C1 segment of cervical spinal cord (tissue), 14 donors: ENCODE results near the gene KLHDC3.
A peak's percentile ranks its signal among the peaks of the same experiment; 100 is the strongest.

Experiments
- DNase-seq, 14 donors: peaks; one replicate each; lab custom pipeline; 2025; lab: John Stamatoyannopoulos, UW

KLHDC3 gene

DNA sequence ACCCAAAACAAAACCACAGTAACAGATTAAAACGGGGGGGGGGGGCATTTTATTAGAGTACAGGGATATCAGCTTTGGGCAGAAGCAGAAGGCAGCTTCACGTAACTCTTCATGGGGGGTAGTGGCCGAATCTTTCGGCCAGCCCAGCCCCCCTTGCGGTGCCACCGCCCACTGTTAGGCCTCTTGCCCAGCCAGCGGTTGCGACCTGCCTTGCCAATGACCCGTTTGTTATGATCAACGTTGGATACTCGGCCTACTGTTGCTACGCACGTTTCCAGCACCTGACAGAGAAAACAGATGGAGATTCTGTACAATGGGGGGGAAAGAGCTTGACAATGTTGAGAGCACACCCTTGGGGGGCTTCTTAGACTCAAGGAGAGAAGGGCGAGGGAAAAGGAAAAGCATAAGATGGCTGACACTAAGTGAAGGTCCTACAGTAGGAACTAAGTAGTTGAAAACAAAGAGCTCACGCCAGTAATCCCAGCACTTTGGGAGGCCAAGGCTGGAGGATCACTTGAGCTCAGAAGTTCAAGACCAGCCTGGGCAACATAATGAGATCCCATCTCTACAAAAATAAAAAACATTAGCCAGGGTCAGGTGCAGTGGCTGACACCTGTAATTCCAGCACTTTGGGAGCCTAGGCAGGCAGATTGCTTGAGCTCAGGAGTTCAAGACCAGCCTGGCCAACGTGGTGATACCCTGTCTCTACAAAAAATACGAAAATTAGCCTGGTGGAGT lies 40.3 kb downstream of the KLHDC3 start:
- no peak for DNase-seq

DNA sequence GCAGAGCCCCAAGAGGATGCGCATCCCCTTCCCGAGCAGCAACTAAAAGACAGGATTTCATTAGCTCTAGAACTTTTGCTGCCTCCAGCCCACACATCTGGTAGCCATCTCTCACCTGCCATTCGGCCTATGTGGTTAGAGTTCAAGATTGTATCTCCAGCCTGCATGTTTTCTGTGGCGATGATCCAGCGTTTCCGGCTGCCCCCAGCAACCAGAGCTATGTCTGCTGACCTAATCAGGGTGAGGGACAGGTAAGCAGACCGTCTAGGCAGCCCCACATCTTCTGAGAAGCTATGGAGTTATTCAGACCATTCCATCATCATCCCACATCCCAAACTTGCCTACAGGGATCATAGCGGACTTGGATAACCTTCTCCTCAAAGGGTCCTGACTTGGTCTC lies 41.9 kb downstream of the KLHDC3 start:
- DNase-seq = no peak

DNA sequence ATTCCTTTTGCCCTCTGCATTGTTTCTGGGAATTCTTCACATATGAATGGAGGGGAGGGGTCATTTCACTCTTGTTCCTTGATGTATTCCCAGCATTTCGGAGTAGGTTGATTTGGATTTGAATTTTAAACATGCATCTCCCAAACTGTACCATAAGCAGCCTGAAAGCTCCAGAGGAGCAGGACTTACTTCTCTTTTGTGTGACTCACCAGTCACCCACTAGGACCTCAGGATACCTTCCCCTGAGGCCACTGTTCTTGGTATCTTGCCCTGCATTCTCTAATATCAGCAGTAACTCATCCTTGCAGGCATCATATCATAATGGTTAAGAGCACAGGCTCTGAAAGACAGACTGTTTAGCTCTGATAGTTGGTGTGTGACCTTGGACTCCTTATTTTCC lies 44.5 kb downstream of the KLHDC3 start:
- DNase-seq = no peak

DNA sequence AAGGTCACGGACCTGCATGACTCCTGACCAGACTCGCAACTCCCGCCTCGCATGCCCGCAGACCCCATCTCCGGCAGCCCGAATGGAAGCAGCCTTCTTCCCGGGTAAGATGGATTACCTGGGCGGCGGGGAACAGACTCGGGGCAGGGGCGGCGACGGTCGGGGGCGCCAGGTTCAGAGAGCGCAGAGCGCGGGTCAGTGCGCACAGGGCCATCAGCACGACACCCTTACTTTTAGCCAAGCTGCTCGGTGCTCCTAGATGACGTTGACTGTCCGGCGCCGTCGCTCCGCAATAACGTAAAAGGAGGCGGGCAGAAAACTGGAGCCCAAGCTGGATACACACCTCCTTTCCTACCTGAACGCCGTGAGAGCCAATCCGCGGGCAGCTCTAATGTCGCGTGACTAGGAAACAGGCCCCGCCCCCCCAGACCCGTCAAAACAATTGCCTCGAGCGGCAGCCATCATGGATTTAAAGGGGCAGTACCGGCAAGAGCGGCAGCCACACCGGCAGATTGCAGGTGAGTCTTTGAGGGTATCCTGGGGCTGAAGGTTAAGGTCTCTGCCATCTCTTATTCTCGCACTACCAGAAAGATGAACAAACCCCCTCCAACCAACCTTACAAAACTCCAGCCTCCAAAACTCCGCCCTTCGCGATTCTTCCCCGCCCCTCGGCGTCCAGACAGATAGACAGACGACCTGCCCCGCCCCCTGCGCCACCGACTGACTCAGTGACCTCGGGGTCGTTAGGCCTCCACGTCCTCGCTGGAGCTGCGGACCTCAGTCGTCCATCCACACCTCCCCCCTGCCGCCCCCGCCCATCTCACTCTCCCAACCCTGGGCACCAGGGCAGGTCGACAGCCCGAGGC lies 45.4 kb downstream of the KLHDC3 start, which contains the start of the genes KLC4 and MRPL2:
KLC4 (plus strand) TSS at position 464 of the 866 bp plus-strand sequence. CDS start 1,705 bp downstream, outside the sequence.
MRPL2 (minus strand) TSS at position 267 of the 866 bp plus-strand sequence; CDS start at position 214, 53 bp downstream.
- DNase-seq = peak; percentile 83 to 100 (median 98)

DNA sequence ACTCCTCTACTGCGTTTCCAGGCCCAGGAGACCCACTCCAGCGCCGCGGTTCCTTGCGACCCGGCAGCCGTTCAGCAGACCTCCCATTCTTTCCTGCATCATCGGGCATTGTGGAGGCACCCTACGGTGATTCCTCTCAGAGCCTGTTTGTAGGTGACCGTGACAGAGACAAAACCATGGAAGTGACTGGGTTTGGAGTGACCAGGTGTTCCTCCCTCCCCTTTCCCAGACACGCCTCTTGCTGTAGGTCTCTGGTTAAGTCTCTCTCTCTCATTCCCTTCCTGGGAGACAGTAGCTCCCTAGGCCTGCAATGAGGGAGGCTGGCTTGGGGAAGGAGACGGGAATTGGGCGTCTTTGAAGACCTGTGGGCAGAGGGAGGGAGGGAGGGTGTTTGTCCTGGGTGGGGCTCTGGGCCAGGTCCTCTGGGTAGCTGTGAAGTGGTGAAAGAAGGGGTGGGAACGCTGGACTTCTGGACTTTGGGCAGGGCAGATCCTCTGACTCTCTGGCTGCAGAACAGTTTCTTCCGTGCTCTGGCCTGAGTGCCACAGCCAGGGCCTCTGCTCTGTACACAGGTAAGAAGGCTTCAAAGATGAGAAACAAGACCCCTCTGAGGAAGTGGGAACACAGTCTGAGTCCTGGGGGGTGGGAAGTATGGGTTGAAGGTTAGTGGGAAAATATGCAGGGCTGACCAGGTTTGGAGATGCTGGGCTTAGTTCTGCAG lies 46.1 kb downstream of the KLHDC3 start:
- peak in 1 of 14 donors; percentile 39 for DNase-seq

DNA sequence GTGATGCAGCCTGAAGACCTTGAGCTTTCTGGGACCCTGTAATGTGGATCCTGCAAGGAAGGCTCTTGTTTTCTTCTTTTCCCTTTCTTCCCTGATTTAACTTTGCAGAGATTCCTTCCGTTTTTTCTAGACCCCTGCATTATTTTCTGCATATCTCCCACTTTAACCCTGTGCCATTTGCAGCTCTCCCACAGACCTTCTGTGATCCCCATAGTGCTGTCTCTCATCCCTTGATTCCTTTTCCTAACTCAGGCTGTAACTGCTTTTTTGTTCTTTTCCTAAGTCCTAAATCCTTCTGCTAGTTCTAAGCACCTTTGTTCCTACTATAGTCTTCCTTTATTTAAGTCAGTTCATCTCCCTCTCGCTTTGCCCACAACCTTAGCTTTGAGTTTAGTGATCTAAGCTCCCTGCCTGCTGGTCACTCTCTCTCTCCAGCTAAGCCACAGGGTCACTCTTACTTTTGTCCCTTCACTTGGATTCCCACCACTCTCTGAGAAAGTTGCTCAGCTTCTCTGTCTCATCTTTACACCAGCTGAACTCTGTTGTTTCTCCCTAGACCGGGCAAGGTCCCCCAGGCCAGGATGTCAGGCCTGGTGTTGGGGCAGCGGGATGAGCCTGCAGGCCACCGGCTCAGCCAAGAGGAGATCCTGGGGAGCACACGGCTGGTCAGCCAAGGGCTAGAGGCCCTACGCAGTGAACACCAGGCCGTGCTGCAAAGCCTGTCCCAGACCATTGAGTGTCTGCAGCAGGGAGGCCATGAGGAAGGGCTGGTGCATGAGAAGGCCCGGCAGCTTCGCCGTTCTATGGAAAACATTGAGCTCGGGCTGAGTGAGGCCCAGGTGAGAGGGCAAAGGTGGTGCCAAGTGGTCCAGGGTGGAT lies 46.9 kb downstream of the KLHDC3 start:
- DNase-seq = no peak

DNA sequence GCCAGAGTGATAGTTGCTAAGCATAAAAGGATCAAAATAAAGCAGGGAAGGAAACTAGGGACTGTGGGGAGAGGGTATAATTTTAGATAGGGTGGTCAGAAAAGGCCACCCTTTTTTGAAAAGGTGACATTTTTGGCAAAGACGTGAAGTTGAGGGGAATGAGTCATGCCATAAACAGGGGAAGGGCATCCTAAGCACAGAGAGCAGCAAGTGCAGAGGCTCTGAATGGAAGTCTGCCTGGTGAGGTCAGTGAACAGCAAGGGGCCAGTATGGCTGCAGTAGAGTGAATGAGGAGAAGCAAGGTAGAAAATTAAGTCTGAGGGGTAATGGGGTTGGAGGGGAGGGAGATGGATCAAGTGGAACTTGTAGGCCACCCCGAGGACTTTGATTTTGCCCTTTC lies 47.8 kb downstream of the KLHDC3 start:
- DNase-seq = no peak

DNA sequence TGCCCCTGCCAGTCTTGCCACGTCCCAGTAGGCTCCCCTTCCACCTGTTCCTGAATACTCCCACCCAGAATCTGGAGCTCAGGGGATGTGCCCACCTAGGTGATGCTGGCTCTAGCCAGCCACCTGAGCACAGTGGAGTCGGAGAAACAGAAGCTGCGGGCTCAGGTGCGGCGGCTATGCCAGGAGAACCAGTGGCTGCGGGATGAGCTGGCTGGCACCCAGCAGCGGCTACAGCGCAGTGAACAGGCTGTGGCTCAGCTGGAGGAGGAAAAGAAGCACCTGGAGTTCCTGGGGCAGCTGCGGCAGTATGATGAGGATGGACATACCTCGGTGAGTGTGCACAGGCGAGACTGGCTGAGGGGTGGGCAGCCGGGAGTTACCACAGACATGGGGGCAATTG lies 48.8 kb downstream of the KLHDC3 start:
- no peak for DNase-seq

DNA sequence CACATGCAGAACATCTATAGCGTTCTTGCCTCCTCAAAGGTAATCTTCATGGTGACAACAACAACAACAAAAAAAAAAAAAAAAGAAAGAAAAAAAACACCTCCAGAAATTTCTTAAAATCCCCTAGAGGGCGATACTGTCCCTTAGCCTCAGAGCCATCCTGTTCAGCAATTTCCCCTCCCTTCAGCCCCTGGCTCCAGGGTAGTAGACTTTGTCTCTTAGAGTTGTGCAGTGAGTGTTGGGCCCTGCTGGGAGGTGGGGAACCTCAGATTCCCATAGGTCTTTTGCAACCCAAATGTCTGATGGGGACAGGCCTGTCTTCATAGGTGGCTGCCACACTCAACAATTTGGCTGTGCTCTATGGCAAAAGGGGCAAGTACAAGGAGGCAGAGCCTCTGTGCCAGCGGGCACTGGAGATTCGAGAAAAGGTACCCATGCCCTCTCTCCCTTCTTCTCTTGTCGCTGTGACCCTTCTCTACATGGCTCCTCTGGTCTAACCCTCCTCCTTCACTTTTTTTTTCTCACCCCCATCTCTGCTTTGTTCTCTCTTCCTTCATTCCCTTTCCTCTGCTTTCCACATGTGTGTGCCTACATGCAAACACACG lies 56.1 kb downstream of the KLHDC3 start:
- no peak for DNase-seq
